ENCODE measurements around the gene TP53I11. TPM values are rescaled to one million over a fixed set of nuclear protein-coding genes. Genes with fewer than 3 reads are reported as not detected.

TP53I11 gene
- total RNA-seq, 2 donors from 2014 or later, result 60.0 to 141 TPM

GRCh38 chr11:44909557-44909956 lies 41.1 kb downstream of the TP53I11 start:
- H3K27ac ChIP-seq, result no peak overlapping the region
- ATAC-seq (ENCODE audit: insufficient number of reproducible peaks, low FRiP score, low read depth) (no peak), DNase-seq (ENCODE audit: low spot score) (no peak)
- H3K4me1 ChIP-seq (ENCODE audit: control insufficient read depth in 1 of 2, low read depth in 2 of 2), result peaks cover 0 to 10% of the 10 kb centered on the region in 2 donors
- H3K27me3 ChIP-seq (replicated peaks; ENCODE audit: insufficient read depth), result no peaks in the 10 kb centered on the region
- H3K36me3 ChIP-seq, result no peaks in the 10 kb centered on the region
- no peak overlapping the region for H3K4me3 ChIP-seq
- no peak for TF ChIP-seq CTCF (IDR thresholded peaks at IDR 0.05)
- no peaks in the 10 kb centered on the region for H3K9me3 ChIP-seq

GRCh38 chr11:44906649-44907048 lies 44.0 kb downstream of the TP53I11 start:
- Histone ChIP-seq H3K4me3 (no peak overlapping the region), H3K9me3 (no peaks in the 10 kb centered on the region), H3K4me1 (ENCODE audit: control insufficient read depth in 1 of 2, low read depth in 2 of 2) (peaks cover 0 to 10% of the 10 kb centered on the region in 2 donors), H3K36me3 (no peaks in the 10 kb centered on the region), H3K27me3 (replicated peaks; ENCODE audit: insufficient read depth) (no peaks in the 10 kb centered on the region), H3K27ac (no peak overlapping the region)
- ATAC-seq (ENCODE audit: insufficient number of reproducible peaks, low FRiP score, low read depth), result no peak
- TF ChIP-seq CTCF (IDR thresholded peaks at IDR 0.05), result no peak
- no peak for DNase-seq (ENCODE audit: low spot score)

- Histone ChIP-seq H3K4me3 (no peak overlapping the region), H3K27me3 (replicated peaks; ENCODE audit: insufficient read depth) (no peaks in the 10 kb centered on the region), H3K4me1 (ENCODE audit: control insufficient read depth in 1 of 2, low read depth in 2 of 2) (no peaks in the 10 kb centered on the region), H3K36me3 (no peaks in the 10 kb centered on the region), H3K9me3 (no peaks in the 10 kb centered on the region), H3K27ac (no peak overlapping the region)
- DNase-seq (ENCODE audit: low spot score) (no peak), ATAC-seq (ENCODE audit: insufficient number of reproducible peaks, low FRiP score, low read depth) (no peak)
- TF ChIP-seq CTCF (IDR thresholded peaks at IDR 0.05), result no peak
These were observed 45.4 kb downstream of the TP53I11 start for GRCh38 chr11:44905131-44905866.

- Histone ChIP-seq H3K4me1 (ENCODE audit: control insufficient read depth in 1 of 2, low read depth in 2 of 2) (no peaks in the 10 kb centered on the region), H3K27ac (no peak overlapping the region), H3K27me3 (replicated peaks; ENCODE audit: insufficient read depth) (no peaks in the 10 kb centered on the region), H3K4me3 (no peak overlapping the region), H3K9me3 (no peaks in the 10 kb centered on the region), H3K36me3 (no peaks in the 10 kb centered on the region)
- ATAC-seq (ENCODE audit: insufficient number of reproducible peaks, low FRiP score, low read depth) (no peak), DNase-seq (ENCODE audit: low spot score) (no peak)
- TF ChIP-seq CTCF (IDR thresholded peaks at IDR 0.05), result no peak
These were observed 46.2 kb downstream of the TP53I11 start for GRCh38 chr11:44904261-44905020.

GRCh38 chr11:44903518-44903917 lies 47.2 kb downstream of the TP53I11 start:
- Histone ChIP-seq H3K4me3 (no peak overlapping the region), H3K27me3 (replicated peaks; ENCODE audit: insufficient read depth) (no peaks in the 10 kb centered on the region), H3K36me3 (no peaks in the 10 kb centered on the region), H3K27ac (no peak overlapping the region), H3K4me1 (ENCODE audit: control insufficient read depth in 1 of 2, low read depth in 2 of 2) (no peaks in the 10 kb centered on the region), H3K9me3 (no peaks in the 10 kb centered on the region)
- DNase-seq (ENCODE audit: low spot score), result no peak
- TF ChIP-seq CTCF (IDR thresholded peaks at IDR 0.05), result no peak
- ATAC-seq (ENCODE audit: insufficient number of reproducible peaks, low FRiP score, low read depth), result no peak
